HEK293 (cell line): Measurements from ENCODE around the gene SLC16A10.

Experiments
- CTCF ChIA-PET: fragments of 350-600 bp; formaldehyde crosslinking; extraction: SDS; loops from one replicate; lab custom pipeline; 2021; ENCODE audit warnings: antibody characterized with exemption; lab: Yijun Ruan, JAX
- POLR2A ChIA-PET: fragments of 300-600 bp; formaldehyde crosslinking; extraction: SDS; loops from one replicate; lab custom pipeline; 2020; ENCODE audit warnings: antibody characterized with exemption, inconsistent platforms; lab: Yijun Ruan, JAX
- H3K27ac ChIP-seq: fragments of 200-500 bp; sonication (Bioruptor generic); 2 replicates; pipeline ENCODE4 v1.5.1; 2014; ENCODE audit warnings: low read depth, low read length, control low read depth, inconsistent platforms; ENCODE audit errors: extremely low read depth
- H3K36me3 ChIP-seq, 2 experiments: fragments of 200-500 bp in 1 of 2; sonication (Bioruptor generic) in 1 of 2; 1 replicate in 1 of 2; 2 replicates in 1 of 2; pipeline ENCODE4 v1.5.1; 2014 to 2017; ENCODE audit warnings: inconsistent platforms in 2 of 2, low read length in 2 of 2; ENCODE audit not compliant: control insufficient read depth in 2 of 2, insufficient read depth in 1 of 2
- H3K4me1 ChIP-seq: fragments of 200-500 bp; sonication (Bioruptor generic); 2 replicates; pipeline ENCODE4 v1.5.1; 2014; ENCODE audit warnings: mild to moderate bottlenecking, low read length, inconsistent platforms; ENCODE audit not compliant: control insufficient read depth, insufficient read depth
- H3K4me3 ChIP-seq: 2 replicates; pipeline ENCODE4 v1.5.1; 2011; ENCODE audit warnings: low read depth, mild to moderate bottlenecking, control low read depth, low read length, moderate library complexity
- H3K9me3 ChIP-seq: fragments of 200-500 bp; sonication (Bioruptor generic); 2 replicates; pipeline ENCODE4 v1.5.1; 2014; ENCODE audit warnings: low read depth, low read length, inconsistent platforms; ENCODE audit not compliant: control insufficient read depth, insufficient read depth
- PRDM1 ChIP-seq: fragments of 450-650 bp; formaldehyde crosslinking; IDR thresholded peaks from 2 replicates; pipeline ENCODE4; 2016; ENCODE audit warnings: missing biosample characterization, missing genetic modification characterization
- SCRT2 ChIP-seq: fragments of 450-650 bp; formaldehyde crosslinking; IDR thresholded peaks from 2 replicates; pipeline ENCODE4 v1.5.1; 2016; ENCODE audit warnings: missing biosample characterization, missing genetic modification characterization
- SETDB1 ChIP-seq: IDR thresholded peaks from one replicate; pipeline ENCODE4 v1.6.1; 2017; ENCODE audit warnings: mild to moderate bottlenecking, low read length, moderate library complexity, mixed read lengths; ENCODE audit not compliant: insufficient read length
- SP3 ChIP-seq: fragments of 450-650 bp; formaldehyde crosslinking; IDR thresholded peaks from 2 replicates; pipeline ENCODE4 v1.5.1; 2016; ENCODE audit warnings: missing biosample characterization, missing genetic modification characterization
- ZEB2 ChIP-seq: fragments of 450-650 bp; formaldehyde crosslinking; IDR thresholded peaks from 2 replicates; pipeline ENCODE4 v1.5.1; 2016; ENCODE audit warnings: missing biosample characterization, missing genetic modification characterization
- ZNF114 ChIP-seq: fragments of 450-650 bp; formaldehyde crosslinking; IDR thresholded peaks from 2 replicates; pipeline ENCODE4 v1.5.0; 2017; ENCODE audit warnings: missing biosample characterization, missing genetic modification characterization
- ZNF16 ChIP-seq: fragments of 450-650 bp; formaldehyde crosslinking; IDR thresholded peaks from 2 replicates; pipeline ENCODE4 v1.5.1; 2016; ENCODE audit warnings: low read depth, missing biosample characterization, missing genetic modification characterization
- ZNF266 ChIP-seq: fragments of 450-650 bp; formaldehyde crosslinking; IDR thresholded peaks from 2 replicates; pipeline ENCODE4 v1.5.1; 2016; ENCODE audit warnings: missing biosample characterization, missing genetic modification characterization, low read depth
- ZNF521 ChIP-seq: fragments of 450-650 bp; formaldehyde crosslinking; IDR thresholded peaks from 2 replicates; pipeline ENCODE4 v1.5.1; 2017; ENCODE audit warnings: missing biosample characterization, mild to moderate bottlenecking, missing genetic modification characterization
- ZNF530 ChIP-seq: fragments of 450-650 bp; formaldehyde crosslinking; IDR thresholded peaks from 2 replicates; pipeline ENCODE4 v1.5.1; 2016; ENCODE audit warnings: low read depth, missing biosample characterization, missing genetic modification characterization
- ZNF629 ChIP-seq: fragments of 450-650 bp; formaldehyde crosslinking; IDR thresholded peaks from 2 replicates; pipeline ENCODE4 v1.5.1; 2017; ENCODE audit warnings: missing biosample characterization, missing genetic modification characterization
- ZNF791 ChIP-seq: fragments of 450-650 bp; formaldehyde crosslinking; IDR thresholded peaks from 2 replicates; pipeline ENCODE4 v1.5.1; 2016; ENCODE audit warnings: missing biosample characterization, missing genetic modification characterization
- ZSCAN23 ChIP-seq: fragments of 450-650 bp; formaldehyde crosslinking; IDR thresholded peaks from 2 replicates; pipeline ENCODE4 v1.5.1; 2016; ENCODE audit warnings: missing biosample characterization, missing genetic modification characterization
- ZXDB ChIP-seq: fragments of 450-650 bp; formaldehyde crosslinking; IDR thresholded peaks from 2 replicates; pipeline ENCODE4 v1.5.1; 2016; ENCODE audit warnings: missing biosample characterization, missing genetic modification characterization
- TF ChIP-seq, protein P1 (sequence below): fragments of 450-650 bp; formaldehyde crosslinking; IDR thresholded peaks from 2 replicates; pipeline ENCODE4 v1.5.1; 2016; ENCODE audit warnings: missing biosample characterization, missing genetic modification characterization, low read depth
- TF ChIP-seq, protein P2 (sequence below): fragments of 450-650 bp; formaldehyde crosslinking; conservative IDR thresholded peaks from 2 replicates; pipeline ENCODE4 v1.5.1; 2016; ENCODE audit warnings: low read depth, missing biosample characterization, missing genetic modification characterization
- TF ChIP-seq, protein P3 (sequence below): fragments of 450-650 bp; formaldehyde crosslinking; IDR thresholded peaks from 2 replicates; pipeline ENCODE4 v1.5.1; 2016; ENCODE audit warnings: missing biosample characterization, missing genetic modification characterization
- TF ChIP-seq, protein P4 (sequence below): fragments of 450-650 bp; formaldehyde crosslinking; IDR thresholded peaks from 2 replicates; pipeline ENCODE4 v1.5.1; 2016; ENCODE audit warnings: missing biosample characterization, missing genetic modification characterization

Gene SLC16A10

DNA sequence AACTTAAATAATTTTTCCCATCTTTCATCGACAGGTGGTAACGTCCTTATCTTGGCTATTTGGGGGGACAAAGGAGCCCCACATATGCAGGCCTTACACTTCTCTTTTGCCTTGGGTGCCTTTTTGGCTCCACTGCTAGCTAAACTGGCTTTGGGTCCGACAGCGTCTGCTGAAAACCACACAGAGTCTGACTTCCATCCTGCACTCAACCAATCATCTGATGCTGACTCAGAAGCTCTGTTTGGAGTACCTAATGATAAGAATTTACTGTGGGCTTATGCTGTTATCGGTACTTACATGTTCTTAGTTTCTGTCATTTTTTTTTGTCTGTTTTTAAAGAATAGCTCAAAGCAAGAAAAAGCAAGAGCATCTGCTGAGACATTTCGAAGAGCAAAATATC, 178.5 kb downstream of the SLC16A10 start:
- TF ChIP-seq, protein P1, sequence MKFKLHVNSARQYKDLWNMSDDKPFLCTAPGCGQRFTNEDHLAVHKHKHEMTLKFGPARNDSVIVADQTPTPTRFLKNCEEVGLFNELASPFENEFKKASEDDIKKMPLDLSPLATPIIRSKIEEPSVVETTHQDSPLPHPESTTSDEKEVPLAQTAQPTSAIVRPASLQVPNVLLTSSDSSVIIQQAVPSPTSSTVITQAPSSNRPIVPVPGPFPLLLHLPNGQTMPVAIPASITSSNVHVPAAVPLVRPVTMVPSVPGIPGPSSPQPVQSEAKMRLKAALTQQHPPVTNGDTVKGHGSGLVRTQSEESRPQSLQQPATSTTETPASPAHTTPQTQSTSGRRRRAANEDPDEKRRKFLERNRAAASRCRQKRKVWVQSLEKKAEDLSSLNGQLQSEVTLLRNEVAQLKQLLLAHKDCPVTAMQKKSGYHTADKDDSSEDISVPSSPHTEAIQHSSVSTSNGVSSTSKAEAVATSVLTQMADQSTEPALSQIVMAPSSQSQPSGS: no peak
- TF ChIP-seq, protein P2, sequence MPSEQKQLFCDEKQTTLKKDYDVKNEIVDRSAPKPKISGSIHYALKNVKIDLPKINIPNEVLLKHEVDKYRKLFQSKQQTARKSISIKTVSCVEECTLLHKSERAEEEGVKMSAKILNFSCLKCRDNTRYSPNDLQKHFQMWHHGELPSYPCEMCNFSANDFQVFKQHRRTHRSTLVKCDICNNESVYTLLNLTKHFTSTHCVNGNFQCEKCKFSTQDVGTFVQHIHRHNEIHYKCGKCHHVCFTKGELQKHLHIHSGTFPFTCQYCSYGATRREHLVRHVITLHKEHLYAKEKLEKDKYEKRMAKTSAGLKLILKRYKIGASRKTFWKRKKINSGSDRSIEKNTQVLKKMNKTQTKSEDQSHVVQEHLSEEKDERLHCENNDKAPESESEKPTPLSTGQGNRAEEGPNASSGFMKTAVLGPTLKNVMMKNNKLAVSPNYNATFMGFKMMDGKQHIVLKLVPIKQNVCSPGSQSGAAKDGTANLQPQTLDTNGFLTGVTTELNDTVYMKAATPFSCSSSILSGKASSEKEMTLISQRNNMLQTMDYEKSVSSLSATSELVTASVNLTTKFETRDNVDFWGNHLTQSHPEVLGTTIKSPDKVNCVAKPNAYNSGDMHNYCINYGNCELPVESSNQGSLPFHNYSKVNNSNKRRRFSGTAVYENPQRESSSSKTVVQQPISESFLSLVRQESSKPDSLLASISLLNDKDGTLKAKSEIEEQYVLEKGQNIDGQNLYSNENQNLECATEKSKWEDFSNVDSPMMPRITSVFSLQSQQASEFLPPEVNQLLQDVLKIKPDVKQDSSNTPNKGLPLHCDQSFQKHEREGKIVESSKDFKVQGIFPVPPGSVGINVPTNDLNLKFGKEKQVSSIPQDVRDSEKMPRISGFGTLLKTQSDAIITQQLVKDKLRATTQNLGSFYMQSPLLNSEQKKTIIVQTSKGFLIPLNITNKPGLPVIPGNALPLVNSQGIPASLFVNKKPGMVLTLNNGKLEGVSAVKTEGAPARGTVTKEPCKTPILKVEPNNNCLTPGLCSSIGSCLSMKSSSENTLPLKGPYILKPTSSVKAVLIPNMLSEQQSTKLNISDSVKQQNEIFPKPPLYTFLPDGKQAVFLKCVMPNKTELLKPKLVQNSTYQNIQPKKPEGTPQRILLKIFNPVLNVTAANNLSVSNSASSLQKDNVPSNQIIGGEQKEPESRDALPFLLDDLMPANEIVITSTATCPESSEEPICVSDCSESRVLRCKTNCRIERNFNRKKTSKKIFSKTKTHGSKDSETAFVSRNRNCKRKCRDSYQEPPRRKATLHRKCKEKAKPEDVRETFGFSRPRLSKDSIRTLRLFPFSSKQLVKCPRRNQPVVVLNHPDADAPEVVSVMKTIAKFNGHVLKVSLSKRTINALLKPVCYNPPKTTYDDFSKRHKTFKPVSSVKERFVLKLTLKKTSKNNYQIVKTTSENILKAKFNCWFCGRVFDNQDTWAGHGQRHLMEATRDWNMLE: no peak
- TF ChIP-seq ZSCAN23 (tag by site-specific recombination): no peak
- Histone ChIP-seq H3K36me3 (peaks cover 17 to 75% of the 10 kb centered on the region in 2 experiments), H3K4me1 (no peaks in the 10 kb centered on the region), H3K27ac (no peak overlapping the region), H3K4me3 (no peak overlapping the region), H3K9me3 (no peaks in the 10 kb centered on the region)
- ChIA-PET CTCF (no interaction called here), POLR2A (no interaction called here)

GRCh38 chr6:111266276-111266675, 179.0 kb downstream of the SLC16A10 start:
- peaks cover 17 to 76% of the 10 kb centered on the region in 2 experiments for H3K36me3 ChIP-seq
- no peak overlapping the region for H3K4me3 ChIP-seq
- TF ChIP-seq ZXDB (tag by site-specific recombination) (no peak), ZNF521 (tag by site-specific recombination) (no peak), ZNF16 (no peak)
- TF ChIP-seq, protein P3, sequence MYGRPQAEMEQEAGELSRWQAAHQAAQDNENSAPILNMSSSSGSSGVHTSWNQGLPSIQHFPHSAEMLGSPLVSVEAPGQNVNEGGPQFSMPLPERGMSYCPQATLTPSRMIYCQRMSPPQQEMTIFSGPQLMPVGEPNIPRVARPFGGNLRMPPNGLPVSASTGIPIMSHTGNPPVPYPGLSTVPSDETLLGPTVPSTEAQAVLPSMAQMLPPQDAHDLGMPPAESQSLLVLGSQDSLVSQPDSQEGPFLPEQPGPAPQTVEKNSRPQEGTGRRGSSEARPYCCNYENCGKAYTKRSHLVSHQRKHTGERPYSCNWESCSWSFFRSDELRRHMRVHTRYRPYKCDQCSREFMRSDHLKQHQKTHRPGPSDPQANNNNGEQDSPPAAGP (tag by site-specific recombination): no peak
- TF ChIP-seq, all 188 proteins: peak for 0
- H3K4me1 ChIP-seq: no peaks in the 10 kb centered on the region
- ChIA-PET CTCF (interaction anchor here (0.6 kb wide), 1 partner anchor 58 kb away, joined by 4 read pairs; no protein-coding TSS in a partner anchor), POLR2A (no interaction called here)
- H3K9me3 ChIP-seq: no peaks in the 10 kb centered on the region
- no peak overlapping the region for H3K27ac ChIP-seq

DNA sequence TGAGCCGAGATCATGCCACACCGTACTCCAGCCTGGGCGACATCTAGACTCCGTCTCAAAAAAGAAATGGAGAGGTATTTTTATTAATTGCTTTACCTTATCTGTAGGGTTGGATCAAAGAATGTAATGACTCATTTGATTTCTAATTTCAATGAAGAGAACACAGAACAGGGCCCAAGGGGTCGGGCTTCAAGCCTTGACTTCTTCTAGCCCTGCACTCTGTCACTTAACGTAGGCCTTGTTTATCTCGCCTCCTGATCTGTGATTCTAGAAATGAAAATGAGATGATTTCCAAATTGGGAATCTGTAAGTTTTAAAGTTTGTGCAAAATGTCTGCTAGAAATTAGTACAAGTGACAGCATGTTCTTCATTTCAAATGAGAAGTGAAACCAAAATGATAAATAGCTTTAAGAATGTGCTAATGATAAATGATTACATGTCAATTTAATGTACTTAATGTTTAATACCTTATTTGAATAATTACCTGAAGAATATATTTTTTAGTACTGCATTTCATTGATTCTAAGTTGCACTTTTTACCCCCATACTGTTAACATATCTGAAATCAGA, 180.5 kb downstream of the SLC16A10 start:
- POLR2A ChIA-PET: no interaction called here
- H3K27ac ChIP-seq: no peak overlapping the region
- no peak overlapping the region for H3K4me3 ChIP-seq
- H3K36me3 ChIP-seq: peaks cover 19 to 69% of the 10 kb centered on the region in 2 experiments
- no peaks in the 10 kb centered on the region for H3K4me1 ChIP-seq
- H3K9me3 ChIP-seq: no peaks in the 10 kb centered on the region
- CTCF ChIA-PET: no interaction called here
- TF ChIP-seq ZEB2 (tag by site-specific recombination) (no peak), ZNF114 (tag by site-specific recombination) (no peak), SP3 (tag by site-specific recombination) (no peak), ZNF530 (tag by site-specific recombination) (no peak), ZNF791 (tag by site-specific recombination) (no peak), PRDM1 (tag by site-specific recombination) (no peak), ZNF629 (tag by site-specific recombination) (no peak), SETDB1 (no peak), ZNF266 (tag by site-specific recombination) (no peak), SCRT2 (tag by site-specific recombination) (no peak)
- TF ChIP-seq, protein P4, sequence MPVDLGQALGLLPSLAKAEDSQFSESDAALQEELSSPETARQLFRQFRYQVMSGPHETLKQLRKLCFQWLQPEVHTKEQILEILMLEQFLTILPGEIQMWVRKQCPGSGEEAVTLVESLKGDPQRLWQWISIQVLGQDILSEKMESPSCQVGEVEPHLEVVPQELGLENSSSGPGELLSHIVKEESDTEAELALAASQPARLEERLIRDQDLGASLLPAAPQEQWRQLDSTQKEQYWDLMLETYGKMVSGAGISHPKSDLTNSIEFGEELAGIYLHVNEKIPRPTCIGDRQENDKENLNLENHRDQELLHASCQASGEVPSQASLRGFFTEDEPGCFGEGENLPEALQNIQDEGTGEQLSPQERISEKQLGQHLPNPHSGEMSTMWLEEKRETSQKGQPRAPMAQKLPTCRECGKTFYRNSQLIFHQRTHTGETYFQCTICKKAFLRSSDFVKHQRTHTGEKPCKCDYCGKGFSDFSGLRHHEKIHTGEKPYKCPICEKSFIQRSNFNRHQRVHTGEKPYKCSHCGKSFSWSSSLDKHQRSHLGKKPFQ (tag by site-specific recombination): no peak
